ENCODE results near the gene NECAP2.

GRCh38 chr1:16438516-16438915, 2.0 kb upstream of the NECAP2 start:
- no peak for TF ChIP-seq CTCF (IDR thresholded peaks at IDR 0.05; ENCODE audit: low read length)
- no peak for TF ChIP-seq EZH2 (optimal IDR thresholded peaks at IDR 0.05; ENCODE audit: low read depth, low read length)
- no peak for TF ChIP-seq EZH2phosphoT487 (IDR thresholded peaks at IDR 0.05; ENCODE audit: low read length)
